ES-I3 (cell line): Measurements from ENCODE around the gene RPH3AL.

Source experiments
- H3K36me3 ChIP-seq: 2 replicates; pipeline ENCODE4 v1.6.1; 2013; ENCODE audit warnings: mild to moderate bottlenecking, low read length, control low read depth, moderate library complexity; ENCODE audit not compliant: insufficient read depth
- H3K4me1 ChIP-seq: 2 replicates; pipeline ENCODE4 v1.6.1; 2013; ENCODE audit warnings: mild to moderate bottlenecking, control low read depth, low read length; ENCODE audit not compliant: insufficient read depth
- H3K9ac ChIP-seq: 2 replicates; pipeline ENCODE4 v1.6.1; 2013; ENCODE audit warnings: low read depth, mild to moderate bottlenecking, low read length, moderate library complexity
- H3K9me3 ChIP-seq: 2 replicates; pipeline ENCODE4 v1.6.1; 2013; ENCODE audit warnings: mild to moderate bottlenecking, low read length, moderate library complexity; ENCODE audit not compliant: control insufficient read depth, insufficient read depth

Gene RPH3AL

GRCh38 chr17:339193-340061, 13.2 kb downstream of the RPH3AL start:
- H3K4me1 ChIP-seq, result peaks cover 7% of the 10 kb centered on the region; the same call in 1 of the 2 replicates

GRCh38 chr17:338442-339192, 14.0 kb downstream of the RPH3AL start:
- Histone ChIP-seq H3K9ac (no peak overlapping the region), H3K4me1 (peaks cover 7% of the 10 kb centered on the region; the same call in 1 of the 2 replicates), H3K36me3 (no peaks in the 10 kb centered on the region), H3K9me3 (no peaks in the 10 kb centered on the region)

More at GRCh38 chr17:339193-340061, 13.2 kb downstream of the RPH3AL start:
- H3K36me3 ChIP-seq, result no peaks in the 10 kb centered on the region
- no peak overlapping the region for H3K9ac ChIP-seq
- no peaks in the 10 kb centered on the region for H3K9me3 ChIP-seq

GRCh38 chr17:337866-338265, 14.7 kb downstream of the RPH3AL start:
- no peak overlapping the region for H3K9ac ChIP-seq
- H3K9me3 ChIP-seq, result no peaks in the 10 kb centered on the region
- no peaks in the 10 kb centered on the region for H3K36me3 ChIP-seq
- H3K4me1 ChIP-seq, result peaks cover 7% of the 10 kb centered on the region; the same call in 1 of the 2 replicates

- Histone ChIP-seq H3K9me3 (no peaks in the 10 kb centered on the region), H3K36me3 (no peaks in the 10 kb centered on the region), H3K4me1 (peaks cover 7% of the 10 kb centered on the region; the same call in 1 of the 2 replicates), H3K9ac (no peak overlapping the region)
Observed at GRCh38 chr17:337453-337852, 15.2 kb downstream of the RPH3AL start.

- Histone ChIP-seq H3K4me1 (peaks cover 7% of the 10 kb centered on the region; the same call in 1 of the 2 replicates), H3K36me3 (no peaks in the 10 kb centered on the region), H3K9me3 (no peaks in the 10 kb centered on the region), H3K9ac (no peak overlapping the region)
Observed at GRCh38 chr17:337022-337420, 15.6 kb downstream of the RPH3AL start.

GRCh38 chr17:336110-337021, 16.2 kb downstream of the RPH3AL start:
- H3K36me3 ChIP-seq, result no peaks in the 10 kb centered on the region
- H3K4me1 ChIP-seq, result peaks cover 7% of the 10 kb centered on the region; the same call in 1 of the 2 replicates
- no peaks in the 10 kb centered on the region for H3K9me3 ChIP-seq
- no peak overlapping the region for H3K9ac ChIP-seq

- no peak overlapping the region for H3K9ac ChIP-seq
- H3K9me3 ChIP-seq, result no peaks in the 10 kb centered on the region
- H3K36me3 ChIP-seq, result no peaks in the 10 kb centered on the region
- H3K4me1 ChIP-seq, result peaks cover 7% of the 10 kb centered on the region; the same call in 1 of the 2 replicates
Observed at GRCh38 chr17:335691-336090, 16.9 kb downstream of the RPH3AL start.

GRCh38 chr17:334974-335481, 17.6 kb downstream of the RPH3AL start:
- no peak overlapping the region for H3K9ac ChIP-seq

GRCh38 chr17:333626-334396, 18.8 kb downstream of the RPH3AL start:
- H3K4me1 ChIP-seq, result peaks cover 7% of the 10 kb centered on the region; the same call in 1 of the 2 replicates
- H3K9ac ChIP-seq, result no peak overlapping the region
- H3K9me3 ChIP-seq, result no peaks in the 10 kb centered on the region
- H3K36me3 ChIP-seq, result no peaks in the 10 kb centered on the region

More at GRCh38 chr17:334974-335481, 17.6 kb downstream of the RPH3AL start:
- H3K9me3 ChIP-seq, result no peaks in the 10 kb centered on the region
- H3K4me1 ChIP-seq, result peaks cover 7% of the 10 kb centered on the region; the same call in 1 of the 2 replicates
- no peaks in the 10 kb centered on the region for H3K36me3 ChIP-seq

GRCh38 chr17:332558-333322, 19.9 kb downstream of the RPH3AL start:
- Histone ChIP-seq H3K9me3 (no peaks in the 10 kb centered on the region), H3K36me3 (no peaks in the 10 kb centered on the region), H3K9ac (no peak overlapping the region), H3K4me1 (peaks cover 7% of the 10 kb centered on the region; the same call in 1 of the 2 replicates)

- H3K9me3 ChIP-seq, result no peaks in the 10 kb centered on the region
- H3K4me1 ChIP-seq, result peaks cover 7% of the 10 kb centered on the region; the same call in 1 of the 2 replicates
- H3K36me3 ChIP-seq, result no peaks in the 10 kb centered on the region
- no peak overlapping the region for H3K9ac ChIP-seq
Observed at GRCh38 chr17:332023-332422, 20.6 kb downstream of the RPH3AL start.

GRCh38 chr17:330993-331701, 21.5 kb downstream of the RPH3AL start:
- Histone ChIP-seq H3K9me3 (no peaks in the 10 kb centered on the region), H3K9ac (no peak overlapping the region), H3K36me3 (no peaks in the 10 kb centered on the region), H3K4me1 (peaks cover 7% of the 10 kb centered on the region; the same call in 1 of the 2 replicates)
